ENCODE measurements around the gene PPHLN1. TPM values are rescaled to one million over a fixed set of nuclear protein-coding genes. Genes with fewer than 3 reads are reported as not detected.

The PPHLN1 gene
- total and polyA plus RNA-seq, 9 donors = 52.4 to 62.5 (median 57.5) TPM

GRCh38 chr12:42448841-42449240 is 122.9 kb downstream of the PPHLN1 start:
- Histone ChIP-seq H3K36me3 (ENCODE audit: control insufficient read depth, insufficient read depth, low read length) (peaks cover 28% of the 10 kb centered on the region), H3K27ac (ENCODE audit: low read length) (no peak overlapping the region), H3K27me3 (ENCODE audit: control insufficient read depth, insufficient read depth, low read length) (no peaks in the 10 kb centered on the region), H3K4me1 (ENCODE audit: control insufficient read depth, insufficient read depth, low read length) (no peaks in the 10 kb centered on the region), H3K9me3 (replicated peaks; ENCODE audit: control insufficient read depth, low read depth, low read length) (no peaks in the 10 kb centered on the region), H3K4me3 (ENCODE audit: low read length) (no peak overlapping the region)
- no peak for DNase-seq
- WGBS (ENCODE audit: insufficient coverage) = 96% methylated on average over 9 of the region's 9 CpGs

GRCh38 chr12:42450248-42450647 is 124.3 kb downstream of the PPHLN1 start:
- no peaks in the 10 kb centered on the region for H3K9me3 ChIP-seq (replicated peaks; ENCODE audit: control insufficient read depth, low read depth, low read length)
- no peaks in the 10 kb centered on the region for H3K27me3 ChIP-seq (ENCODE audit: control insufficient read depth, insufficient read depth, low read length)
- H3K36me3 ChIP-seq (ENCODE audit: control insufficient read depth, insufficient read depth, low read length) = peaks cover 20% of the 10 kb centered on the region
- peak; percentile 20 for DNase-seq
- no peak overlapping the region for H3K27ac ChIP-seq (ENCODE audit: low read length)
- H3K4me3 ChIP-seq (ENCODE audit: low read length) = no peak overlapping the region
- WGBS (ENCODE audit: insufficient coverage) = 60% methylated on average over 1 of the region's 2 CpGs
- H3K4me1 ChIP-seq (ENCODE audit: control insufficient read depth, insufficient read depth, low read length) = no peaks in the 10 kb centered on the region

- Histone ChIP-seq H3K27ac (ENCODE audit: low read length) (no peak overlapping the region), H3K36me3 (ENCODE audit: control insufficient read depth, insufficient read depth, low read length) (peaks cover 32% of the 10 kb centered on the region), H3K27me3 (ENCODE audit: control insufficient read depth, insufficient read depth, low read length) (no peaks in the 10 kb centered on the region), H3K4me1 (ENCODE audit: control insufficient read depth, insufficient read depth, low read length) (no peaks in the 10 kb centered on the region), H3K9me3 (replicated peaks; ENCODE audit: control insufficient read depth, low read depth, low read length) (no peaks in the 10 kb centered on the region), H3K4me3 (ENCODE audit: low read length) (no peak overlapping the region)
- no CpG with 5 or more reads among the region's 2 CpGs for WGBS (ENCODE audit: insufficient coverage)
- no peak for DNase-seq
Measured at GRCh38 chr12:42458575-42458974, 132.6 kb downstream of the PPHLN1 start.

GRCh38 chr12:42459336-42459847 is 133.4 kb downstream of the PPHLN1 start:
- no peaks in the 10 kb centered on the region for H3K4me1 ChIP-seq (ENCODE audit: control insufficient read depth, insufficient read depth, low read length)
- no peak overlapping the region for H3K27ac ChIP-seq (ENCODE audit: low read length)
- H3K36me3 ChIP-seq (ENCODE audit: control insufficient read depth, insufficient read depth, low read length) = peaks cover 36% of the 10 kb centered on the region
- no peaks in the 10 kb centered on the region for H3K27me3 ChIP-seq (ENCODE audit: control insufficient read depth, insufficient read depth, low read length)
- no peaks in the 10 kb centered on the region for H3K9me3 ChIP-seq (replicated peaks; ENCODE audit: control insufficient read depth, low read depth, low read length)
- no peak for DNase-seq
- WGBS (ENCODE audit: insufficient coverage) = 92% methylated on average over 8 of the region's 12 CpGs
- no peak overlapping the region for H3K4me3 ChIP-seq (ENCODE audit: low read length)

- Histone ChIP-seq H3K27me3 (ENCODE audit: control insufficient read depth, insufficient read depth, low read length) (no peaks in the 10 kb centered on the region), H3K36me3 (ENCODE audit: control insufficient read depth, insufficient read depth, low read length) (peaks cover 56% of the 10 kb centered on the region), H3K9me3 (replicated peaks; ENCODE audit: control insufficient read depth, low read depth, low read length) (no peaks in the 10 kb centered on the region), H3K4me3 (ENCODE audit: low read length) (no peak overlapping the region), H3K27ac (ENCODE audit: low read length) (no peak overlapping the region), H3K4me1 (ENCODE audit: control insufficient read depth, insufficient read depth, low read length) (no peaks in the 10 kb centered on the region)
- 80% methylated on average over 2 of the region's 3 CpGs for WGBS (ENCODE audit: insufficient coverage)
- DNase-seq = no peak
Measured at GRCh38 chr12:42462486-42462885, 136.5 kb downstream of the PPHLN1 start.

GRCh38 chr12:42463671-42464070 is 137.7 kb downstream of the PPHLN1 start:
- no peaks in the 10 kb centered on the region for H3K9me3 ChIP-seq (replicated peaks; ENCODE audit: control insufficient read depth, low read depth, low read length)
- H3K27me3 ChIP-seq (ENCODE audit: control insufficient read depth, insufficient read depth, low read length) = no peaks in the 10 kb centered on the region
- no peak overlapping the region for H3K27ac ChIP-seq (ENCODE audit: low read length)
- H3K4me1 ChIP-seq (ENCODE audit: control insufficient read depth, insufficient read depth, low read length) = no peaks in the 10 kb centered on the region
- no CpG with 5 or more reads among the region's 4 CpGs for WGBS (ENCODE audit: insufficient coverage)
- H3K36me3 ChIP-seq (ENCODE audit: control insufficient read depth, insufficient read depth, low read length) = peaks cover 56% of the 10 kb centered on the region
- no peak for DNase-seq
- no peak overlapping the region for H3K4me3 ChIP-seq (ENCODE audit: low read length)

- Histone ChIP-seq H3K27ac (ENCODE audit: low read length) (no peak overlapping the region), H3K36me3 (ENCODE audit: control insufficient read depth, insufficient read depth, low read length) (peaks cover 41% of the 10 kb centered on the region)
- WGBS (ENCODE audit: insufficient coverage) = 61% methylated on average over 3 of the region's 9 CpGs
Measured at GRCh38 chr12:42468341-42468821, 142.4 kb downstream of the PPHLN1 start.

GRCh38 chr12:42468921-42469320 is 143.0 kb downstream of the PPHLN1 start:
- 41% methylated on average over 3 of the region's 3 CpGs for whole genome bisulfite sequencing (ENCODE audit: insufficient coverage)
- H3K36me3 ChIP-seq (ENCODE audit: control insufficient read depth, insufficient read depth, low read length) = peaks cover 41% of the 10 kb centered on the region
- DNase-seq = no peak
- no peak overlapping the region for H3K4me3 ChIP-seq (ENCODE audit: low read length)
- H3K9me3 ChIP-seq (replicated peaks; ENCODE audit: control insufficient read depth, low read depth, low read length) = no peaks in the 10 kb centered on the region
- H3K27me3 ChIP-seq (ENCODE audit: control insufficient read depth, insufficient read depth, low read length) = no peaks in the 10 kb centered on the region
- H3K4me1 ChIP-seq (ENCODE audit: control insufficient read depth, insufficient read depth, low read length) = no peaks in the 10 kb centered on the region
- no peak overlapping the region for H3K27ac ChIP-seq (ENCODE audit: low read length)

More at GRCh38 chr12:42468341-42468821, 142.4 kb downstream of the PPHLN1 start:
- Histone ChIP-seq H3K4me1 (ENCODE audit: control insufficient read depth, insufficient read depth, low read length) (no peaks in the 10 kb centered on the region), H3K4me3 (ENCODE audit: low read length) (no peak overlapping the region), H3K27me3 (ENCODE audit: control insufficient read depth, insufficient read depth, low read length) (no peaks in the 10 kb centered on the region), H3K9me3 (replicated peaks; ENCODE audit: control insufficient read depth, low read depth, low read length) (no peaks in the 10 kb centered on the region)
- DNase-seq = peak; percentile 55

- peak; percentile 39 for DNase-seq
- Histone ChIP-seq H3K27ac (ENCODE audit: low read length) (no peak overlapping the region), H3K4me3 (ENCODE audit: low read length) (no peak overlapping the region), H3K36me3 (ENCODE audit: control insufficient read depth, insufficient read depth, low read length) (peaks cover 36% of the 10 kb centered on the region), H3K4me1 (ENCODE audit: control insufficient read depth, insufficient read depth, low read length) (no peaks in the 10 kb centered on the region), H3K27me3 (ENCODE audit: control insufficient read depth, insufficient read depth, low read length) (no peaks in the 10 kb centered on the region), H3K9me3 (replicated peaks; ENCODE audit: control insufficient read depth, low read depth, low read length) (no peaks in the 10 kb centered on the region)
- 88% methylated on average over 3 of the region's 7 CpGs for WGBS (ENCODE audit: insufficient coverage)
Measured at GRCh38 chr12:42469355-42470175, 143.6 kb downstream of the PPHLN1 start.

- peaks cover 3% of the 10 kb centered on the region for H3K4me1 ChIP-seq (ENCODE audit: control insufficient read depth, insufficient read depth, low read length)
- 83% methylated on average over 2 of the region's 3 CpGs for WGBS (ENCODE audit: insufficient coverage)
- H3K27ac ChIP-seq (ENCODE audit: low read length) = no peak overlapping the region
- H3K4me3 ChIP-seq (ENCODE audit: low read length) = no peak overlapping the region
- peaks cover 17% of the 10 kb centered on the region for H3K36me3 ChIP-seq (ENCODE audit: control insufficient read depth, insufficient read depth, low read length)
- no peaks in the 10 kb centered on the region for H3K27me3 ChIP-seq (ENCODE audit: control insufficient read depth, insufficient read depth, low read length)
- no peaks in the 10 kb centered on the region for H3K9me3 ChIP-seq (replicated peaks; ENCODE audit: control insufficient read depth, low read depth, low read length)
- DNase-seq = no peak
Measured at GRCh38 chr12:42472376-42472775, 146.4 kb downstream of the PPHLN1 start.

Measured in muscle of leg (tissue), 11 donors.